ENCODE data around the gene DOLPP1. TPM values are rescaled to one million over a fixed set of nuclear protein-coding genes. Genes with fewer than 3 reads are reported as not detected.

The DOLPP1 gene
- total RNA-seq, 1 experiment from 2014 or later = 27.3 TPM

- peak within 1 kb of the TSS; percentile 78 for H3K4me3 ChIP-seq (ENCODE audit: low read length)
- H3K9me3 ChIP-seq (ENCODE audit: low read length) = no peaks in the 10 kb centered on the region
- peaks cover 21% of the 10 kb centered on the region for H3K79me2 ChIP-seq (ENCODE audit: low read length)
- no TSS peak for BruUV-seq (replicated peaks)
- no peak within 1 kb of the TSS for H3K27ac ChIP-seq (ENCODE audit: low read length)
- no peaks in the 10 kb centered on the region for H3F3A ChIP-seq (ENCODE audit: low read length, unreplicated experiment)
- peak within 1 kb of the TSS; percentile 99 for H2AFZ ChIP-seq (ENCODE audit: low read length)
- ChIA-PET CTCF (no interaction called here), POLR2A (ENCODE audit: unreplicated experiment) (interaction anchor here (0.5 to 0.6 kb wide), 2 partner anchors 44 to 799 kb away, joined by 5 to 6 read pairs; partner anchors contain the start of gene DOLPP1)
- peaks cover 8% of the 10 kb centered on the region; the same call in 1 of the 2 replicates for H3K4me1 ChIP-seq (ENCODE audit: insufficient read depth, low read length)
- peak; percentile 95 for ATAC-seq
- intact Hi-C loops (cut with micrococcal nuclease) = no loop called here
- DNase-seq = peak; percentile 96
- peak within 1 kb of the TSS; percentile 60 for H3K9ac ChIP-seq (ENCODE audit: low read length)
- TF ChIP-seq EZH2phosphoT487 (IDR thresholded peaks at IDR 0.05; ENCODE audit: borderline replicate concordance, low read length) = no peak
- no peak for TF ChIP-seq EZH2 (IDR thresholded peaks at IDR 0.05; ENCODE audit: low read length, unreplicated experiment)
- no peak for TF ChIP-seq CTCF (conservative IDR thresholded peaks at IDR 0.05; ENCODE audit: low read depth, low read length)
- H4K20me1 ChIP-seq (ENCODE audit: low read length) = no peaks in the 10 kb centered on the region
- peak within 1 kb of the TSS; percentile 94 for H3K4me2 ChIP-seq (ENCODE audit: low read length)
- H3K27me3 ChIP-seq (ENCODE audit: low read length) = no peaks in the 10 kb centered on the region
- no peaks in the 10 kb centered on the region for H3K9me2 ChIP-seq (replicated peaks; ENCODE audit: low read length)
- H3K36me3 ChIP-seq (ENCODE audit: low read depth, low read length) = no peaks in the 10 kb centered on the region
These were observed 44.5 kb upstream of the DOLPP1 start, which contains the start of gene MIGA2 for GRCh38 chr9:129036241-129036922. TSS of gene MIGA2 (plus strand) at chr9:129036626. CDS start at chr9:129040595, 3,969 bp downstream.

- CTCF ChIA-PET = interaction anchor here (0.6 kb wide), 1 partner anchor 196 kb away, joined by 3 read pairs; no protein-coding TSS in a partner anchor
- TSS peak; percentile 49 for BruUV-seq (replicated peaks)
- intact Hi-C loops (cut with micrococcal nuclease) = no loop called here
These were observed 43.8 kb upstream of the DOLPP1 start for GRCh38 chr9:129036923-129037766.

More at GRCh38 chr9:129036923-129037766, 43.8 kb upstream of the DOLPP1 start:
- Histone ChIP-seq H3K9me3 (ENCODE audit: low read length) (no peaks in the 10 kb centered on the region), H3K4me1 (ENCODE audit: insufficient read depth, low read length) (peaks cover 8% of the 10 kb centered on the region; the same call in 1 of the 2 replicates), H3K27ac (ENCODE audit: low read length) (no peak overlapping the region), H2AFZ (ENCODE audit: low read length) (peak overlapping the region; percentile 45; the same call in 1 of the 2 replicates), H3K9me2 (replicated peaks; ENCODE audit: low read length) (no peaks in the 10 kb centered on the region), H3K27me3 (ENCODE audit: low read length) (no peaks in the 10 kb centered on the region), H3K9ac (ENCODE audit: low read length) (peak overlapping the region; percentile 53), H3K36me3 (ENCODE audit: low read depth, low read length) (no peaks in the 10 kb centered on the region), H4K20me1 (ENCODE audit: low read length) (no peaks in the 10 kb centered on the region), H3K4me2 (ENCODE audit: low read length) (peak overlapping the region; percentile 94), H3F3A (ENCODE audit: low read length, unreplicated experiment) (no peaks in the 10 kb centered on the region), H3K79me2 (ENCODE audit: low read length) (peaks cover 21% of the 10 kb centered on the region), H3K4me3 (ENCODE audit: low read length) (peak overlapping the region; percentile 78)
- no peak for TF ChIP-seq EZH2phosphoT487 (IDR thresholded peaks at IDR 0.05; ENCODE audit: borderline replicate concordance, low read length)
- no peak for TF ChIP-seq EZH2 (IDR thresholded peaks at IDR 0.05; ENCODE audit: low read length, unreplicated experiment)
- no peak for TF ChIP-seq CTCF (conservative IDR thresholded peaks at IDR 0.05; ENCODE audit: low read depth, low read length)
- no peak for DNase-seq
- ATAC-seq = peak; percentile 9
- POLR2A ChIA-PET (ENCODE audit: unreplicated experiment) = interaction anchor here (0.5 kb wide), 1 partner anchor 799 kb away, joined by 6 read pairs; no protein-coding TSS in a partner anchor

Data from PC-3 (cell line).